Activated CD4-positive, alpha-beta T cell treated with anti-CD3 and anti-CD28 coated beads, Interleukin-10, Interleukin-2, amounts not matched to agents 100 ng/mL and 50 ng/mL, durations not matched to agents 16 hours and 8 hours (primary cell): ENCODE data around the gene BTBD9.

ENCODE experiments used
- DNase-seq: peaks from one replicate; pipeline ENCODE4 v3.0.0-alpha.2; 2020

The BTBD9 gene

DNA sequence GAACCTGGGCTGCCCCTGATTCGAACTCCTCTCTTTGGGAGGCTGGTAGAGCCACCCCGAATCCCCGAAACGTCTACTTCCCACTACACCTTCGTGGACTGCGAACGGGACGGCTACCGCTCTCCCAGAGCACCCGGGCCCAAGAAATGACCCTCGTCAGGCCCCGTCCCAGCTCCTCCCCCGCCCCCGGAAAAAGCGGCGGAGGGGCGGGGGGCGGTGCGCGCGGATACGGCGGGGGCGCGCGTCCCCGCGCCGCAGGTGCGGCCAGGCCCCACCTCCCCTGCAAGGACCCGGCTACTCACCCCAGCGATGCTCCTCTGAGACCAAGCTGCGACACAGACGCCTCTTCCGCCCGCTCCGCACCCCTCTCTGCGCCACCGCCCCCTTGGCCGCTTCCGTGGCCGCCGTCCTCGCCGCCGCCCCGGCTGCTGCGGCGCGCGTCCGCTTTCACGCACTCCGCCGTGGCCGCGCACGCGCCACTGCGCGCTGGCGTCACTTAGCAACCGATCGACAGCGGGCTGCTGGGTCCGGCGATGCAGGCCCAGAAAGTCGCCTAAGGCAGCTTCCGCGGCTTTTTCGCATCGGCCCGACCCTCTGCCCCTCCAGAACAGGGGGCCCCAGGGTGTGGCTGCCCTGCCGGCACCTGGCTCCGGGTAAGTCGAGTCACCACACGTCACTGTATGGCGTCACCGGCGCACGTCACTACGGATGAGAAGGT is at the start of gene BTBD9:
BTBD9 (minus strand) TSS at position 432 of the 718 bp plus-strand sequence.
- peak; percentile 84 for DNase-seq

DNA sequence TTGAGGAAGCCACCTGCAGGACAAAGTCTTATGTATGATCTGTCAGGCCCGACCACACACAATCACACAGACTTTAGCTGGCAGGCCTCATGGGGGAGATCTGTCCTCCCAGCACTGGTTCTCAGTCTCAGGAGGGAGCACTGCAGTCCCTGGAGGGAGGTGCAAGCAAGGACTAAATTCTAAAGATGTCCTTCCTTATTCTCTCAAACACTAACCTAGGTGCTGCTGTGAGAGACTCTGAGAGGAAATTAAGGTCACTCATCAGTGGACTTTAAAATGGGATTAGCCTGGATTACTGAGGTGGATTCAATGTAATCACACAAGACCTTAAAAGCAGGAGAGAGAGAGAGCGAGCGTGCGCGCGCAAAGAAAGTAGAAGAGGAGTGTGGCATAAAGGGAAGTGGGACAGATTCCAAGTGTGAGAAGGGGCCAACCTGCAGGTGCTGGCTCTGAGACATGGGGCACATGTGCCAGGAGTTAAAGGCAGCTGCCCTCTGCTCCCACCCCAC is 48.9 kb upstream of the BTBD9 start:
- DNase-seq: no peak

DNA sequence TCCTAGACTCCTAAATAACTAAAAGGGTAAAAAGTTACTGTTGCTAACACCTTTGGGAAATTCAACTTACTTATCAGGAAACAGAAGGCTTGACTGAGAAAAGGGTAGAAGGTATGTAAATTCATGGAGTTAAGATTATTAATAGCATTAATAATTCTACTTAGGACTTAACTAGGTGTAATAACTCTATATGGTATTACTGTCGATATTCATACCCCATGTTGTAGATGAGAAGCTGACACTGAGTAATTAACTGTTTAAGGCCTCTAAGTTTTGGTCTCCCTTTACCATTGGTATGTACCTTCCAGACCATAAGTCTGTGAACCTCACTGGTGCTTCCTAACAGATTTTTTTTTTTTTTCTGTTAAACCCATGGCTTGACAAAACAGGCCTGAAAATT is 47.8 kb upstream of the BTBD9 start:
- DNase-seq: no peak

DNA sequence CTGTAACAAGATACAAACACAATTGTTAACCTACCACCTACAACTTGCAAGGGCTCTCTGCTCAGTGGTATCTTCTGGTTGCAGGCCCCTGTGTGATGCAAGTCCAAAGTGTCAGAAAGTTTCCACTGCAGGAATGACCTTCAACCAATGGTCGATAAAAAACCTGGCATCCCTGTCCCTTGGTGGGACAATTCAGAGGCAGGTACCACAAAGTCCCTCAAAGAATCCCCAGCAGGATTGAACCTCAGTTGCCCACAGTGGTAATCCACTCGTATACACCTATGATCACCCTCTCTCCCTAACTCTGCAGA is 47.3 kb upstream of the BTBD9 start:
- DNase-seq: no peak

DNA sequence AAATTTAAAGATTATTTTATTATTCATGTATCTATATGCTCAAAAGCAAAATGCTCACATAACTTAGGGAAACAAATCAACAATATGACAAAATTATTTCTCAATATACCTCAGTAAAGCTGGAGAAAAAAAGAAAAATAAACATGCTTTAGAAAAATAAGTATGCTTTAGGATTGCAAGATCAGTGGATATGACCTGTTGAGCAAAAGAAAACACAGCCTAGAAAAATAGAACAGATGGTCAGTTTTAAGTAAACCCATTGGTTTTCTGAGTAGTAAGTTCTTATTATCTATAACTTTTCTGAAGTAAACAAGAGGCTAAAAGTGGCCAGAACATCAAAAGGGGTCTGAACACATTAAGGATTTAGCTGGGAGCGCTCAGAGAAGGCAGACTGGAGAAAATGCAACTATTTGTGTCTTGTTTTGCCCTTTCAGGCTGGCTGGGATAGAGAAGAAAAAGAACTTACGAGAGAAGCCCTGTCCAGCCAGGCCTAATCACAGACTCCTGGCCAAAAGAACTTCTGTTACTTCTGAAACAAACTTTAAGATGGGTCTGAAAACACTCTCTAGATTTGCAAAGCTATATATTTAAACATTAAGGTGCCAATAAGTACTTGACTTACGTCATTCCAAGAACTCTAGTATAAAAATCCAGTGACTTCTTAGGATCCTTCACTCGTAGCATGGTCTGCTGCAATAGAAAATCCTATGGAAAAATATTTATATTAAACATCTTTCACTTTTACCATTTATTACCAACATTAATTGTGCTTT is 46.7 kb upstream of the BTBD9 start:
- no peak for DNase-seq

DNA sequence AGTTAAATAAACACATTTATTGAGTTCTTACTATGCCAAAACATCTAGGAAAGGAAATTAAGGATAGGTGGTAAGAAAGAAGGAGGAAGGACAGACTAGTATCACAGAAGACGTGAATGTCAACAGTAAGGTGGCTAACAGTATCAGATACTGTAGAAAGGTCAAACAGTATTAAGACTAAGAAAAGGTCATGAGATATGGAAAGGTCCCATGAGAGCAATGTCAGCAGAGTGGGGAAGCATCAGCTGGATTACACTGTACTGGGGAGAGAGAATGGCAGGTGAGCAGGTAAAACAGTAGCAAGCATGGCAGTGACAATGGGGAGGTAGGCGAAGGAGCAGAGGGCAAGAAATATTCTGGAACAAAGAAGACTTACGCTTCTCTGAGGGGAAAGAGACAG is 45.2 kb upstream of the BTBD9 start:
- DNase-seq: no peak

DNA sequence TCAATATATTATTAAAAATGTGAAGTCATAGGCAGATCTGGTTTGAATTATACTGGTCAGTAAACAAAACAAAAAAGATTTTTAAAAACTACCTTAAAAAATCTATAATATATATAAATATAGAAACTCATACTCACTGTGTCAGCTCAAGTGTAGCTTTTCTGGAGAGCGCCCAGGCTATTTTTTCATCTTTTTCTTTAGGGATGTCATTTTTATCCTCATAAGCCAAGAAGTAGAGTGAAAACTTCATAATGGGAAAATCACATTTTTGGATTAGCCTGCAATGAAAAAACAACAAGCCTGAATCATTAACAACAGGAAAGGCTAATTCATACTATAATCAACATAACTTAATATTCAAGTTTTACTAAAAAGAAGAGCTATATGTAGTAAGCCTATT is 44.5 kb upstream of the BTBD9 start:
- DNase-seq: no peak

DNA sequence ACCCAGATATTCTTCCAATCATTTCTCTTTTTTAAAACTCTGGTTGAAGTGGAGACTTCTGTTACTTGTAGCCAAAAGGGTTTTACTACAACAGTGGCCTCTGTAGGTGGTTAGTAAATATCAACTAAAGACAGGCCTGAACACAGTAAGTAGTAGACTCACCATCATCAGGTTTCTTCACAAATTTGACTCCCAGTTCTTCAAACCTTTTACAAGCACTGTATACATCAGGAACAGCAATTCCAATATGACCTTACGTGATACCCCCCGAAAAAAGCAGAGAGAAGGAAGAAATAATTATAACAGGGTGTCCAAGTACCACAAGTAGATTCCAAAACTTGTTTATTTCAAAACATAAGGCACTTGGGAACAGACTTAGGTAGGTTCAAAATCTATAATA is 42.1 kb upstream of the BTBD9 start:
- DNase-seq: no peak

DNA sequence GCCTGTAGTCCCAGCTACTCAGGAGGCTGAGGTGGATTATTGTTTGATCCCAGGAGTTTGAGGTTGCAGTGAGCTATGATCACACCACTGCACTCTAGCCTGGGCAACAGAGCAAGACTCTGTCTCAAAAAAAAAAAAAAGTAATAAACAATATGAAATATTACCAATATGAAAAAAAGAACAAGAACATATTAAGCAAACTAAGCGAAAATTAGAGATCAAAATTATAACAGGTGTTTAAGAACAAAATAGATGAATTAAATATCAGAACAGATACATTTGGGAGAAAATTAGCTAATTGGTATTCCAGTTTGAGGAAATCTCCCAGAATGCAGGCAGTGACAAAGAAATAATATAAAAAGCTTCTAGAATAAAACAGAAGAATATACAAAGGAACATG is 39.9 kb upstream of the BTBD9 start:
- DNase-seq: no peak

DNA sequence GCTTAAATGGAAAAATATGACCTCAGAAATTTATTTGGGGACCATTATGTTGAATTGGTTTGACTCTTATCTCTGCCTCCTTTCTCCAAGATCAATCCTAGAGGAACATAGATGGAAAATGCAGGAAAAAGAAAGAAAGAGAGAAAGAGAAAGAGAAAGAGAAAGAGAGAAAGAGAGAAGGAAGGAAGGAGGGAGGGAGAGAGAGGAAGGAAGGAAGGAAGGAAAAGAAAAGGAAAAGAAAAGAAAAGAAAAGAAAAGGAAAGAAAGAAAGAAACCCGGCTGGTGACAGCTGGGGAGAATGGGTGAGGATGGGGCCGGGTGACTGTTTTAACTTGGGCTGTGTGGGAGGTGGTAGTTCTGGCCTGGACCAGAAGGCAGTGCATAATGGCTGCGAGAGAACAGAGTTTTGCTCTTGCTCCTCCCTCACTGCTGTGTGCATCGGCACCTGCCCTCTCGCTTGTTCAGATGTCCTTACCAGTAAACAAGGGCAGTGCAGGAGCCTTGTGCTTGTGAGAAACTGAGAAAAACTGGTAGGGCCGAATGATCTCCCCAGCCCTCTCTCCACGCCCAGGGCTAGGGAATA is 38.5 kb upstream of the BTBD9 start:
- no peak for DNase-seq

DNA sequence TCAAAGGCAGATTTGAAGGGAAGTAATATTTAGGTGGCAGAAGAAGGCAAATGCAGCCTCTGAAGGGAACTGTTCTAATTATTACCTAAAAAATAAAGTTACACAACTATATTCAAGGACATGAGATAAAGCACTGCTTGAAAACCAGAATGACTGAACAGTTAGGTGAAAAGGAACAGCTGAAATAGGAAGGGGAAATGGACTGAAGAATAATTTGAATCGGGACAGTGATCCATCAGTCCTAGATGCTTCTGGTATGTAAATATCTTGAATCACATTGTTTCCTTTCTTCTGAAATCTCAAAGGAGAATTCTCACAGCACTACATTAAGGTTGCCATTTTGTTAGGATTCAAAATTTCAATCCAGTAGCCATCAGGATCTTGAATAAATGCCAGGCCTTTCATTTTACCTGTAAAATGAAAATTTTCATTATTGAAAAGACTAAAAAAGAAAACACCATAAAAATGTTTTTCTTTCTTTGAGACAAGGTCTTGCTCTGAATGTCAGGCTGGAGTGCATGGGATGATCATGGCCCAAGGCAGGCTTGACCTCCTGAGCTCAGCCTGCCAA is 37.3 kb upstream of the BTBD9 start:
- DNase-seq: no peak

DNA sequence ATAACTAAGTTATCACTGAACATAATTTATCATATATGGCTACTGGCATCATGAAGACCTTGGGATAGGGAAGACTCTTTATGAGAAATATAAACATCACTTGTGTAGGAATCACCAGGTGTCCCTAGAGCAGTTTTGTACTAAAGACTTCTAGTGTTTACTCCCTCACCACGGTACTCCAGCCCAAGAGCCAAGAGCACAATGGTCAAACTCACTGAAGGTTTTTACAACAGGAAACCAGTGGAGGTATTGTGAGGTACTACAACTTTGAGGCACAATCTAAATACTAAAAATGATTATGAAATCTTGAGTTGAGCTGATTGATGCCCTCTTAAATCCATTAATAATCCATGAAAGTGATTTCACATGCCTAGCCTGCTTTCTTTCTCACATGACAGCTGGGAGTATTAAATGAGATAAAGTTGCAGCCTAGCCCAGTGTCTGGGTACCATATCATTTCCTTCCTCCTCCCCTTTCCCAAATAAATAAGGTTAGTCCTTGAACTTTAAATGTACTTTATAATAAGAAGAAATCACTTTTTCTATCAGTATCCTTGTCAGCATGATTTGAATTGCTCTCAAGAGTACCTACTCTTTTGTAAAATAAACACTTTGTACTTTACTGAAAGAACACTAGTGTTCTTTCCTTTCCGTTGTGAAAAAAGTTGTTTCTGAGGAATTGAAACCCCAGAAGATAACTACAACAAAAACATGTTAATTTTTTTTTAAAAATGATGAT is 36.7 kb upstream of the BTBD9 start:
- DNase-seq: no peak

DNA sequence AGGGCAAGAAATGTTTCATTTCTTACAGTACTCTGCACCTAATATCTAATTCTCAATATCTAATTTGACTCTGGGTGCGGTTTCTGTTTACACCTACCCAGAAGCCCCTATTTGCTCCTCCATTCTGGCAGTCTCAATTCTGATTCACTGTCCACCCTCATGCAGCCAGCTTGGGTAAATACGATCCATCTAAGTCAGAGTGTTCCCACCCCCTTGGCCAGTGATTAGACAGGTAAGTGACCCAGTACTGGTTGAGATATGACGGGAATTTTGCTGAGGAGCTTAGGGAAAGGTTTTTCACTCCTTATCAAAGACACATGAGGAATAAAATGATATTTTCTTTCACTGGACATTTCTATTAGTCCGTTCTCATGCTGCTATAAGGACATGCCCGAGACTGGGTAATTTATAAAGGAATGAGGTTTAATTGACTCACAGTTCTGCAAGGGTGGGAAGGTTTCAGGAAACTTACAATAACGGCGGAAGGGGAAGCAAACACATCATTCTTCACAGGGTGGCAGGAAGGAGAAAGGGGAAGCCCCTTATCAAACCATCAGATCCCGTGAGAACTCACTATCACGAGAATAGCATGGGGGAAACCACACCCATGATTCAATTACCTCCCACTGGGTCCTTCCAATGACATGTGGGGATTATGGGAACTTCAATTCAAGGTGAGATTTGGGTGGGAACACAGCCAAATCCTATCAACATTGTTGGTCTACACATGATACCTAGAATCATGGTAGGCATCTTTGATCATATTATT is 33.9 kb upstream of the BTBD9 start:
- DNase-seq: peak; percentile 55

DNA sequence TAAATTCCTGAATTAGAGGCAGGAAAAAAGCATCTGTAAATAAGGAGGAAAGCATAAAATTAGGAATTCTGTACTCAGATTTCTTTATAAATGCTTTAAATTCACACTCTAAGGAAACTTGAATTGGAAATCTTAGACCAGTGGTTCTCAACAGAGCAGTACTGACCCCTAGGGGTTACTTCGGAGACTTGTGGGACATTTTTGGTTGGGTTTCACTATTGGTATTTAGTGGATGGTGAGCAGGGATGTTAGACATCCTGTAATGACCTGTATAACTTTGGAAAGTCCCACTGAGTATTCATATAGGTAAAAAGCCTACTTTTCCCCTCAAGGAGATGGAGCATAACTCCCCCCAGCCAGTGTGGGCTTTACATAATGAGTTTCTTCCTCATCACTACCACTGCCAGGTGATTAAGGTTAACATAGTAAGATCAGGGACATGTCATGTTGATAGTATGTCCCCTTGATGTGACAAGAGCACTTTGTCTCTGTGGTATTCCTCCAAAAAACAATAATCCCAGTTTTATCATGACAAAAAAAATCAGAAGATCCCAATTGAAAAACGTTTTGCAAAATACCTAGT is 32.2 kb upstream of the BTBD9 start:
- DNase-seq: peak; percentile 76

DNA sequence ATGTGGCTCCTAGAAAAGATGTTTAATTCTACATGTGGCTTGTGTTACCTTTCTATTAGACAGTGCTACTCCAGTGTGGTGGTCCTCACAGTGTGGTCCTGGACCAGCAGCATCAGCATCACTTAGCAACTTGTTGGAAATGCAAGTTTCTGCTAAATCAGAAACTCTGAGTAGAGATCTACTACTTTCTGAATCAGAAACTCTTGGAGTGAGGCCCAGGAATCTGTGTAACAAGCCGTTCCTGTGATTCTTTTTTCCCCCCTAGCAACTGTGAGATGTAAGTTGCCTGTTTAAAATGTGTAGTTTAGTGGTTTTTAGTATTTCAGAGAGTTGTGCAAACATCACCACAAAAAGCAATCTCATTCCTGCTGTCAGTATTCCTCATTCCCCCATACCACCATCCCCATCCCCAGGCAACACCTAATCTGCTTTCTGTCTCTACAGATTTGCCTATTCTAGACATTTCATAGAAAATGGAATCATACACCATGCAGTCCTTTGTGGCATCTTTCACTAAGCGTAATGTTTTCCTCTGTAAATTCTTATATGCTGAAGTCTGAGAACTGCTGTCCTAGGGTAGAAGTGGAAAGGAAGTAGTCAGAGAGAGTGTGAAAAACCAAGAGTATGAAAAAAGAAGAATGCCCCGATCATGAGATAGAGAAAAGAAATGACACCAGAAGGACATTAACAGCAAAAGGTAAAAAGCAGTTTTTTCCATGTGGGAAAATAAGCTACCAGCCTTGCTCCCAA is 18.9 kb upstream of the BTBD9 start:
- DNase-seq: no peak

DNA sequence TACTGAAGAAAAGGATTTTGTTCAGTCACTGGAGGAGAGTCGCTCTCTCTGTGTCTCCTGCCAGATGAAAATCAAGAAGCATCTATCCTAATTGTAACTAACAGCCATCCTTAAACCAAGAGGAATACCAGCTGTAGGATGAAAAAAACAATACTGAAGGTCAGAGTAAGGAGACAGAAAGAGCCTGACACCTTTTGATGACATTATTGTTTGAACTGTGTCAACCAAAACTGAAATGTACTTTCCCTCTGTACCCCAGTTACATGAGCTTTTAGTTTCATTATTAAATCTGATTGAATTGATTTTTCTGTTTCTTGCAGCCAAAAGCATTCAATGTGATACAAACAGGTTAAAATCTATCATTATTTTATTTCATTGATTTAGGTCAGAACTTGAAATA is 17.2 kb upstream of the BTBD9 start:
- DNase-seq: no peak

DNA sequence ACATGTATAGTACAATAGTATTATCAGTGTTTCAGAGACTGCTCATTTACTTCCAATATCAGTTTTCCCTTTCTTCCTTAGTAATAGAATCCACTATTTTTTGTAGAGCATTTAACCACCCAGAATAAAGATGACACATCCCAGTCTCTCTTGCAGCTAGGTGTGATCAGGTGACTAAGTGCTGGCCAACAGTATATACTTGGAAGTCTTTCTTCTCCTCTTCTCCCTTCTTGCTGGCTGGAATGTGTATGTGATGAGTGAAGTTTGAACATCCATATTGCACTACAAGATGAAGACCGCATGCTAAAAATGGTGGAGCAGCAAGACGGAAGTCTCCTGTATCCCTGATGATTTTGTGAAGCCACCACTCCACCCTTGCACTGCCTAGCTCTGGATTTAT is 14.5 kb upstream of the BTBD9 start:
- DNase-seq: no peak

DNA sequence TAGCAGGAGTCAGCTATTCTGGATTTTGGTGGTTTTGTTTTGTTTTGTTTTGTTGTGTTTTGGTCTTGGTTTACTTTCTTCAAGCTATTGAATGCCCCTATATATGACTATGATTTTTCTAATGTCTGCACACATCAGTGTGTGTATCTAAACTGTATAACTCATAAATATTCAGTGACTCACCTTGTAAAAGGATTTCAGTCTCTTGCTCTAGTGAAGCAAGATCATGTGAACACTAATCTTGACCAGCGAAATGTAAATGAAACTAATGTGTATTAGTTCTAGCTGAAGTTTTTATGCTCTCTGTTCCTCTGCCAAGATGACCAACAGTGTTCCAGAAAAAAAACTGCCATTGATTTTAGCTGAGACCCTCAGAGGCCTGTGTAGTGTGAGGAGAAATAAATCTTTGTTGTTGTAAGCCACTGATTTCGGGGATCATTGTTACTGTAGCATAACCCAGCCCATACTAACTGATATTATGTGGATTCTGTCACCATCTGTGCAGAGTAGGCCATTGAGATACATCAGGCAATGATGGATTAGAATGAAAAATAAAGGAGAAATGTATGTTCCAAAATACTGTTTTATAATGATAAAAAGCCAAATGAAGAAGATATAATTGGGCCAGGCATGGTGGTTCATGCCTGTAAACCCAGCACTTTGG is 11.5 kb upstream of the BTBD9 start:
- no peak for DNase-seq

DNA sequence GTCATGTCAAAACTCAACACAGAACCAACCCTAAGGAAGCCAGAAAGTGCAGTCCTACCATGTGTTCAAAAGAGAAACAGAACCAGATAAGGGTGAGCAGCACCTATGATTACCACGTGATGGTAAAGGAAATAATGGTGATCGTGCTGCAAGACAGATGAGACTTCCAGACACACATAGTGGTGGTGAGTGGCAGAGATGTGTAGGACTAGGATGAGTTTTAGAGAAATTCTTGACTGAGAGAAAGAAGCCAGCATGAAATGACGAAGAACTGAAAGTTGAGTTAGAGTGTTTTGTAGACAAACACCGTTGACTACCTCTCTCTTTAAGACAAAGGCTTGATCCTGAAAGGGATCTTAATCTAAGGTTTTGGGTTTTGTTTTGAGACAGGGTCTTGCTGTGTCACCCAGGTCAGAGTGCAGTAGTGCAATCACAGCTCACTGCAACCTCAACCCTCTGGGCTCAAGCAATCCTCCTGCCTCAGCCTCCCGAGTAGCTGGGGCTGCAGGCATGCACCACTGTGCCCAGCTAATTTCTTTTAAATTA is 10.6 kb upstream of the BTBD9 start:
- DNase-seq: peak; percentile 23

DNA sequence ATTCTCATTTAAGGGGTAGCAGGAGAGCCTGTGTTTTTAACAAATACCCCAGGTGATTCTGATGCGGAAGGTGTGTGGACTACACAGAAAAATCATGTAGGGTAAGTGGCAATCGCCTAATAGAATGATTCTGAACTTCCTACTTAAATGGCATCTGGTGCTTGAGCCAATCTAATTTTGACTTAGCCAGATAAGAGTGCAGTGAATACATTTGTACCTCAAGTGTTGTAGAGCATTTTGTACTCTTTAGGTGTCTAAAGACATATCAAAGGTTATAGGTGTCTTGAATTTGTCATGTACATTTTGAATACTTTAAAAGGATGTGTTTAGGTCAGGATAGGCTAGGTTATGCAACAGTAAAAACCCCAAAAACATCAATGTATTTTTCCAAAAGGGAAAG is 10.0 kb upstream of the BTBD9 start:
- DNase-seq: no peak
